DOHH2 (cell line): ENCODE measurements around the gene THEMIS2.

Experiments
- H3F3A ChIP-seq: fragments of 200-600 bp; sonication (generic), shearing (Covaris generic); 2 replicates; pipeline ENCODE4 v1.6.0; 2016; ENCODE audit warnings: antibody characterized with exemption, mild to moderate bottlenecking; ENCODE audit not compliant: control insufficient read depth, insufficient read depth
- H3K27ac ChIP-seq: fragments of 200-600 bp; sonication (generic); 2 replicates; pipeline ENCODE4 v1.5.1; 2014; ENCODE audit warnings: low read depth, mild to moderate bottlenecking, low read length, moderate library complexity
- H3K27me3 ChIP-seq: fragments of 200-600 bp; sonication (generic); 2 replicates; pipeline ENCODE4 v1.6.1; 2014; ENCODE audit warnings: mild to moderate bottlenecking, low read length, mixed read lengths; ENCODE audit not compliant: control insufficient read depth
- H3K36me3 ChIP-seq: fragments of 200-600 bp; sonication (generic); 2 replicates; pipeline ENCODE4 v1.6.1; 2014; ENCODE audit warnings: mild to moderate bottlenecking, low read length, moderate library complexity, mixed read lengths; ENCODE audit not compliant: control insufficient read depth
- H3K4me1 ChIP-seq: fragments of 200-600 bp; sonication (generic); 2 replicates; pipeline ENCODE4 v1.6.1; 2014; ENCODE audit warnings: mild to moderate bottlenecking, low read length, mixed read lengths; ENCODE audit not compliant: control insufficient read depth
- H3K4me2 ChIP-seq: fragments of 200-600 bp; sonication (generic); 2 replicates; pipeline ENCODE4 v1.6.0; 2014; ENCODE audit warnings: mild to moderate bottlenecking, low read length, moderate library complexity
- H3K4me3 ChIP-seq: fragments of 200-600 bp; sonication (generic); 2 replicates; pipeline ENCODE4 v1.5.1; 2014; ENCODE audit warnings: mild to moderate bottlenecking, low read length, mixed read lengths
- H3K79me2 ChIP-seq: fragments of 200-600 bp; sonication (generic); 2 replicates; pipeline ENCODE4 v1.6.1; 2014; ENCODE audit warnings: mild to moderate bottlenecking, low read length, mixed read lengths; ENCODE audit not compliant: control insufficient read depth
- H3K9me2 ChIP-seq: fragments of 200-600 bp; sonication (generic); replicated peaks from 2 replicates; pipeline ENCODE4 v1.6.1; 2014; ENCODE audit warnings: mild to moderate bottlenecking, low read length, mixed read lengths; ENCODE audit not compliant: control insufficient read depth
- H3K9me3 ChIP-seq: fragments of 200-600 bp; sonication (generic); 2 replicates; pipeline ENCODE4 v1.6.1; 2014; ENCODE audit warnings: antibody characterized with exemption, low read length, mixed read lengths; ENCODE audit not compliant: control insufficient read depth, insufficient read depth
- H4K20me1 ChIP-seq: fragments of 200-600 bp; sonication (generic); 2 replicates; pipeline ENCODE4 v1.6.0; 2014; ENCODE audit warnings: low read depth, mild to moderate bottlenecking, antibody characterized with exemption, low read length, moderate library complexity; ENCODE audit not compliant: control insufficient read depth, insufficient read depth
- EZH2phosphoT487 ChIP-seq: fragments of 200-600 bp; sonication (generic); IDR thresholded peaks from 2 replicates; pipeline ENCODE4 v1.6.1; 2017; ENCODE audit warnings: borderline replicate concordance, mild to moderate bottlenecking, antibody characterized with exemption, low read length, moderate library complexity, mixed read lengths
- TF ChIP-seq, protein P1 (sequence below): fragments of 200-600 bp; sonication (generic); IDR thresholded peaks from one replicate; pipeline ENCODE4 v1.5.1; 2014; ENCODE audit warnings: antibody characterized with exemption, mild to moderate bottlenecking, low read depth, low read length; ENCODE audit not compliant: poor library complexity, severe bottlenecking

THEMIS2 gene

DNA sequence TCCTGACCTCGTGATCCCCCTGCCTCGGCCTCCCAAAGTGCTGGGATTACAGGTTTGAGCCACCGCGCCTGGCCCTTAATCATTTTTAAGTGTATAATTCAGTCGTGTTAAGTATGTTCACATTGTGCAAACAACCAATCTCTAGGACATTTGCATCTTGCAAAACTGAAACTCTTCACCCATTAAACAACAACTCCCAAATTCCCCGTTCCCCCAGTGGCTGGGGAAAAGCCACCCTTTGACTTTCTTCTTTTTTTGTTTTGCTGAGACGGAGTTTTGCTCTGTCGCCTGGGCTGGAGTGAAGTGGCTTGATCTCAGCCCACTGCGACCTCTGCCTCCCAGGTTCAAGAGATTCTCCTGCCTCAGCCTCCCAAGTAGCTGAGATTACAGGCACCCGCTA is 6.5 kb upstream of the THEMIS2 start:
- no peaks in the 10 kb centered on the region for H3K79me2 ChIP-seq
- no peak overlapping the region for H3K4me3 ChIP-seq
- H3K36me3 ChIP-seq = no peaks in the 10 kb centered on the region
- H3K4me1 ChIP-seq = peaks cover 57% of the 10 kb centered on the region
- peaks cover 17% of the 10 kb centered on the region for H3F3A ChIP-seq
- TF ChIP-seq, protein P1, sequence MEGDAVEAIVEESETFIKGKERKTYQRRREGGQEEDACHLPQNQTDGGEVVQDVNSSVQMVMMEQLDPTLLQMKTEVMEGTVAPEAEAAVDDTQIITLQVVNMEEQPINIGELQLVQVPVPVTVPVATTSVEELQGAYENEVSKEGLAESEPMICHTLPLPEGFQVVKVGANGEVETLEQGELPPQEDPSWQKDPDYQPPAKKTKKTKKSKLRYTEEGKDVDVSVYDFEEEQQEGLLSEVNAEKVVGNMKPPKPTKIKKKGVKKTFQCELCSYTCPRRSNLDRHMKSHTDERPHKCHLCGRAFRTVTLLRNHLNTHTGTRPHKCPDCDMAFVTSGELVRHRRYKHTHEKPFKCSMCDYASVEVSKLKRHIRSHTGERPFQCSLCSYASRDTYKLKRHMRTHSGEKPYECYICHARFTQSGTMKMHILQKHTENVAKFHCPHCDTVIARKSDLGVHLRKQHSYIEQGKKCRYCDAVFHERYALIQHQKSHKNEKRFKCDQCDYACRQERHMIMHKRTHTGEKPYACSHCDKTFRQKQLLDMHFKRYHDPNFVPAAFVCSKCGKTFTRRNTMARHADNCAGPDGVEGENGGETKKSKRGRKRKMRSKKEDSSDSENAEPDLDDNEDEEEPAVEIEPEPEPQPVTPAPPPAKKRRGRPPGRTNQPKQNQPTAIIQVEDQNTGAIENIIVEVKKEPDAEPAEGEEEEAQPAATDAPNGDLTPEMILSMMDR = no peak
- TF ChIP-seq EZH2phosphoT487 = no peak
- no peaks in the 10 kb centered on the region for H4K20me1 ChIP-seq
- no peak overlapping the region for H3K4me2 ChIP-seq
- H3K9me3 ChIP-seq = no peaks in the 10 kb centered on the region
- H3K27ac ChIP-seq = no peak overlapping the region
- no peaks in the 10 kb centered on the region for H3K9me2 ChIP-seq
- no peaks in the 10 kb centered on the region for H3K27me3 ChIP-seq

DNA sequence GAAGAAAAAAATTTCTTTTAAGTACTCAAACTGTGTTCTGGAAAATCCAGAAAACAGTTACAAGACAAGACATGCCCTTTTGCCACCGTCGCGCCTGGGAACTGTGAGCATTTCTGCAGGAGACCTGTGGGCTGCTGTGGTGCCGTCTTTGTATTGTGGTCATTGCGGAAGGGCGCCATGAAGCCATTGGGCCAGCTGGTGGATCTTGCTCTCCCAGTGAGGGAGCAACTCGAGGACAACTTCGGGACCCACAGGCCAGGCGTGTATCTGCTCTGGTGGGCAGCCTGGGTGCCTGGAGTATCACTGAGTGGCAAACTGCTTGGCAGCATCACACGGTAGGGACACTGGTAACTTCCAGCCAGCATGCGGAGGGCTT is 3.8 kb upstream of the THEMIS2 start:
- no peaks in the 10 kb centered on the region for H3K9me2 ChIP-seq
- H3K27me3 ChIP-seq = no peaks in the 10 kb centered on the region
- H4K20me1 ChIP-seq = no peaks in the 10 kb centered on the region
- peaks cover 57% of the 10 kb centered on the region for H3K4me1 ChIP-seq
- H3K4me3 ChIP-seq = peak overlapping the region; percentile 60
- H3K27ac ChIP-seq = no peak overlapping the region
- H3K79me2 ChIP-seq = no peaks in the 10 kb centered on the region
- no peaks in the 10 kb centered on the region for H3K9me3 ChIP-seq
- H3K36me3 ChIP-seq = no peaks in the 10 kb centered on the region
- H3F3A ChIP-seq = peaks cover 17% of the 10 kb centered on the region
- H3K4me2 ChIP-seq = peak overlapping the region; percentile 57
- TF ChIP-seq, protein P1 = no peak
- no peak for TF ChIP-seq EZH2phosphoT487

- no peaks in the 10 kb centered on the region for H3K36me3 ChIP-seq
- H4K20me1 ChIP-seq = no peaks in the 10 kb centered on the region
- peaks cover 19% of the 10 kb centered on the region for H3F3A ChIP-seq
- TF ChIP-seq EZH2phosphoT487 = no peak
- TF ChIP-seq, protein P1 = no peak
- H3K9me2 ChIP-seq = no peaks in the 10 kb centered on the region
- H3K4me2 ChIP-seq = peak overlapping the region; percentile 57
- H3K27ac ChIP-seq = peak overlapping the region; percentile 10
- H3K4me1 ChIP-seq = peaks cover 56% of the 10 kb centered on the region
- H3K79me2 ChIP-seq = no peaks in the 10 kb centered on the region
- H3K27me3 ChIP-seq = no peaks in the 10 kb centered on the region
- H3K4me3 ChIP-seq = peak overlapping the region; percentile 60
- no peaks in the 10 kb centered on the region for H3K9me3 ChIP-seq
Observed at GRCh38 chr1:27868932-27869718, 3.2 kb upstream of the THEMIS2 start.
